ENCODE data around the gene DHRSX. TPM values are rescaled to one million over a fixed set of nuclear protein-coding genes. Genes with fewer than 3 reads are reported as not detected.
"Not testable (repeated sequence)": the region's sequence is repeated elsewhere in the genome, so short reads cannot be mapped to it uniquely, and the experiment has no call there.

DHRSX gene
- polyA plus RNA-seq, 1 donor: 11.3 TPM

DNA sequence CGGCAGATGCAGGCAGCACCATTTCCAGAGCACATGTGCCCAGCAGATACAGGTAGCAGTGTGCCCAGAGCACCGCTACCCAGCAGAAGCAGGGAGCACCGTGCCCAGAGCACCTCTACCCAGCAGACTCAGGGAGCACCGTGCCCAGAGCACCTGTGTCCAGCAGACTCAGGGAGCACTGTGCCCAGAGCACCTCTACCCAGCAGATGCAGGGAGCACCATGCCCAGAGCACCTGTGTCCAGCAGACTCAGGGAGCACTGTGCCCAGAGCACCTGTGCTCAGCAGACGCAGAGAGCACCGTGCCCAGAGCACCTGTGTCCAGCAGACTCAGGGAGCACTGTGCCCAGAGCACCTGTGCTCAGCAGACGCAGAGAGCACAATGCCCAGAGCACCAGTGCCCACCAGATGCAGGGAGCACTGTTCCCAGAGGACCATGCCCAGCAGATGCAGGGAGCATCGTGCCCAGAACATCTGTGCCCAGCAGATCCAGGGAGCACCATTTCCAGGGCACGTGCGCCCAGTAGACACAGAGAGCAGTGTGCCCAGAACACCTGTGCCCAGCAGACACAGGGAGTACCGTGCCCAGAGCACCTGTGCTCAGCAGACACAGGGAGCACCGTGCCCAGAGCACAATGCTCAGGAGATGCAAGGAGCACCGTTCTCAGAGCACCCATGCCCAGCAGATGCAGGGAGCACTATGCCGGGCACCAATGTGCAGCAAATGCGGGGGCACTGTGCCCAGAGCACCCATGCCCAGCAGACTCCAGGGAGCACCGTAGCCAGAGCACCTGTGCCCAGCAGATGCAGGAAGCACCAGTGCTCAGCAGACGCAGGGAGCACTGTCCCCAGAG is 236.4 kb downstream of the DHRSX start:
- DNase-seq (ENCODE audit: low read depth): no peak

DNA sequence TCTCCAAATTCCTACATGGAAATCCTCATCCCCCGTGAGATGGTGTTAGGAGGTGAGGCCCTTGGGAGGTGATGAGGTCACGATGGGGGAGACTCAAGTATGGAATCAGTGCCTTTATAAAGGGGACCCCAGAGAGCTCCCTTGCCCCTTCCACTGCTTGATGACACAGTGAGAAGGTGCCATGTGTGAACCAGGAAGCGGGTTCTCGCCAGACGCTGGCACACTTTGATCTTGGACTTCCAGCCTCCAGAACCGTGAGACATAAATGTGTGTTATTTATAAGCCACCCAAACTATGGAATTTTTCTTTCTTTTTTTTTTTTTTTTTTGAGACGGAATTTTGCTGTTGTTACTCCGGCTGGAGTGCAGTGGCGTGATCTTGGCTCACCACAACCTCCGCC is 237.6 kb downstream of the DHRSX start:
- no peak for DNase-seq (ENCODE audit: low read depth)

DNA sequence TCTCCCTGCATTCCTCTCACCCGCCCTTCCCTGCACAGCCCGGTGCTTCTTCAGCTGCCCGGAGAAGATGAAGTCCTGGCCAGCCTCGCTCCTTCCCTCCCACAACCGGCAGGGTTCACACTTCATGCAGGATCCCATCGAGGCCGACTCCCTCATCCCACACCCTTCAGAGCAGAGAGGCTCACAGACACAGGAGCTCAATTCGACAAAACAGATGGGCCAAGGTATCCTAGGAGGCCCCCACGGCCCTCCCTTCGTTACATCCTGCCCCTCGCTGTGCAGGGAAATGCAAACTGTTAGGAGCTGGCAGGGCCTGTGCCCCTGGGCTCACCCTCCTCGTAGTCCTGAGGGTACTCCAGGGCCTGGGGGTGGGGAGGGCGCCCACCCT is 238.1 kb downstream of the DHRSX start:
- DNase-seq (ENCODE audit: low read depth): no peak

- DNase-seq (ENCODE audit: low read depth): no peak
These were observed 238.7 kb downstream of the DHRSX start for GRCh38 chrX:2261831-2262667.

GRCh38 chrX:2252331-2253065 is 248.3 kb downstream of the DHRSX start:
- DNase-seq (ENCODE audit: low read depth): no peak

DNA sequence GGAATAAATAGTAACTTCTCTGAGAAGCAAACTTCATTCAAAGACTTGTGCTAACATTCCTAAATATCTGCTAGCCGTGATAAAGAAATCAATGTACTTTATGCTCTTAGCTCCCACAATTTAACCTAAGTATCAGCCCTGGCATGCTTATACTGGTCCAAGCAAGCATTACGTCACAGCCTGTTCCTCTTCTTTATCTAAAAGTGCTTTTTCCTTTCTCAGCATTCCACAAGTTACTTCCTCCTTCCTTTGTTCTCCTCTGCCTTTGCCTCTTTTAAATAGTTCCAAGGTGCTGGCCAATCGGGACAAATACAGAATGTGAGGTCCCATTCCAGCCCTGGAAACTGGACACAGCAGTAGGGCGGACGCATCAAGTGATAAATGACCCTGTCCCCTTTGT is 249.6 kb downstream of the DHRSX start:
- DNase-seq (ENCODE audit: low read depth): no peak

DNA sequence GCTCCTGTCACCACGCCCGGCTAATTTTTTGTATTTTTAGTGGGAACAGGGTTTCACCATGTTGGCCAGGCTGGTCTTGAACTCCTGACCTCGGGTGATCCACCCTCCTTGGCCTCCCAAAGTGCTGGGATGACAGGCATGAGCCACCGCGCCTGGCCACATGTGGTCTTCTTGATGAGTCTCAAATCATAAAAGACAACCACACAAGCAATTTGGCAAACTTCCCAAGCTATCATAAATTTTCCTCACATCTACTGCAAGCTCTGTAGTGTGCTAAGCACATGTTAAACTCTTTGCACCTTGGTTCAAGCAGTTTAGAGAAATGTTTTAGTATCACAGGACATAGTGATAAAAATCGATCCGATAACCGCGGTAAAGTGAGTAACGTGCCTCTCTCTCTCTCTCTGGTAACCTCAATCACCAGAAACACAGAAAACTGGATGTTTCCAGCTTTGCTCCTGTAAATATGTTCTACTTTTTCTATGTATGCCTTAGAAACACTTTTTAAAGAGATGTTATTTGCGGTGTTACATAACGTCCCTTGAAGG is 256.8 kb downstream of the DHRSX start:
- no peak for DNase-seq (ENCODE audit: low read depth)

- DNase-seq (ENCODE audit: low read depth): no peak
These were observed 257.8 kb downstream of the DHRSX start for GRCh38 chrX:2242980-2243379.

DNA sequence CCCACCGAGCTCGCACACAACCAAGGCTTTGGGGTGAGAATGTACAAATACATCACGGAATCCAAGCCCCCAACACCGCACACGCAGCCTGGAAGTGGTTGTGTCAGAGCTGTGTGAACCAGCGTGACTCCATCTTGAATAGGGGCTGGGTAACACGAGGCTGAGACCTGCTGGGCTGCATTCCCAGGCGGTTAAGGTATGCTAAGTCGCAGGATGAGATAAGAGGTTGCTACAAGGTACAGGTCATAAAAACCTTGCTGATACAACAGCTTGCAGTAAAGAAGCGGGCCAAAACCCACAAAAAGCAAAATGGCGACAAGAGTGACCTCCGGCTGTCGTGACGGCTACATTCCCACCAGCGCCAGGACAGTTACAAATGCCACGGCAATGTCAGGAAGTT is 258.4 kb downstream of the DHRSX start:
- DNase-seq (ENCODE audit: low read depth): no peak

DNA sequence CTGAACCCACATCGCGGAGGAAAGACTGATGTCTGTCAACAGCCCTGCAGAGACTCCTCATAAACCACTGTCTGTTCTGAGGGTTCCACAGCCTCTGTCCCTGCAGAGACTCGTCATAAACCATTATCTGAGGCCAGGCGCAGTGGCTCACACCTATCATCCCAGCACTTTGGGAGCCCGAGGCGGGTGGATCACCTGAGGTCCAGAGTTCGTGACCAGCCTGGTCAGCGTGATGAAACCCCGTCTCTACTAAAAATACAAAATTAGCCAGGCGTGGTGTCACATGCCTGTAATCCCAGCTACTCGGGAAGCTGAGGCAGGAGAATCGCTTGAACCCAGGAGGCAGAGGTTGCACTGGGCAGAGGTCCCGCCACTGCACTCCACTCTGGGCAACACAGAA is 259.3 kb downstream of the DHRSX start:
- DNase-seq (ENCODE audit: low read depth): not testable (repeated sequence)

DNA sequence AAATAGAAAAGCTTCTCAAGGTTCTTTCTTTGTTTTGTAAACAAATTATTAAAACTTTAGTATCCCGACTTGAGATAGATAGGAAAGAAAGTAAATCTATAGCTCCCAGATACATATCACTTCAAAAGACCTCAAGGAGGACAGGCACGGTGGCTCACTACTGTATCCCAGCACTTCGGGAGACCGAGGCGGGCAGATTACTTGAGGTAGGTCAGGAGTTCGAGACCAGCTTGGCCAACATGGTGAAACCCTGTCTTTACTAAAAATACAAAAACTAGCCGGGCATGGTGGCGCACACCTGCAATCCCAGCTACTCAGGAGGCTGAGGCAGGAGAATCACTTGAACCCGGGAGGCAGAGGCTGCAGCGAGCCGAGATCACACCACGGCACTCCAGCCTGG is 260.0 kb downstream of the DHRSX start:
- not testable (repeated sequence) for DNase-seq (ENCODE audit: low read depth)

GRCh38 chrX:2237976-2238375 is 262.8 kb downstream of the DHRSX start:
- DNase-seq (ENCODE audit: low read depth): no peak

DNA sequence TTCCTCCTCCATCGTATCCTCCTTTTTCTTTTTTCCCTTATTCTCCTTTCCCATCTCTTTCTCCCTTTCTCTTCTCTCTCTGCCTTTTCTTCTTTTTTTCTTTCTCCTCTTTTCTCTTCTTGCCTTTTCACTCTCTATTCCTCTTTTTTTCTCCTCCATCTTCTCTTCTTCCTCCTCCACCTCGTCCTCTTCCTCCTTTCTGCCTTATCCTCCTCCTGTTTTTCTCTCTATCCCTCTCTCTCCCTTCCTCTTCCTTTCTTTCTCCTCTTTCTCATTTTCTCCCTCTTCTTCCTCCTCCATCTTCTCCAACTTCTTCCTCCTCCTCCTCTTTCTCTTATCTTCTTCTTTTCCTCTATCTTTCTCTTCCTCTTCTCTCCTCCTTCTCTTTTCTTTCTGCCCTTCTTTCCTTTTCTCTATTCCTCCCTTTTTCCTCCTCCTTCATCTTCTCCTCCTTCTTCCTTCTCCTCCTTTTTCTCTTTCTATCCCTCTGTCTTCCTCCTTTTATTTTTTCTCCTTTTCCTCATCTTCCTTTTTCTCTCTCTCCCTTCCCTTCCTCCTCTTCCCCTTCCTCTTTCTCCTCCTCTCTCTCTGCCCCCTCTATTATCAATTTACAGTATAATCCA is 269.1 kb downstream of the DHRSX start:
- DNase-seq (ENCODE audit: low read depth): no peak

GRCh38 chrX:2230457-2230856 is 270.3 kb downstream of the DHRSX start:
- no peak for DNase-seq (ENCODE audit: low read depth)

GRCh38 chrX:2228536-2228935 is 272.2 kb downstream of the DHRSX start:
- DNase-seq (ENCODE audit: low read depth): no peak

- DNase-seq (ENCODE audit: low read depth): no peak
These were observed 273.7 kb downstream of the DHRSX start for GRCh38 chrX:2226906-2227656.

- no peak for DNase-seq (ENCODE audit: low read depth)
These were observed 274.6 kb downstream of the DHRSX start for GRCh38 chrX:2226182-2226581.

DNA sequence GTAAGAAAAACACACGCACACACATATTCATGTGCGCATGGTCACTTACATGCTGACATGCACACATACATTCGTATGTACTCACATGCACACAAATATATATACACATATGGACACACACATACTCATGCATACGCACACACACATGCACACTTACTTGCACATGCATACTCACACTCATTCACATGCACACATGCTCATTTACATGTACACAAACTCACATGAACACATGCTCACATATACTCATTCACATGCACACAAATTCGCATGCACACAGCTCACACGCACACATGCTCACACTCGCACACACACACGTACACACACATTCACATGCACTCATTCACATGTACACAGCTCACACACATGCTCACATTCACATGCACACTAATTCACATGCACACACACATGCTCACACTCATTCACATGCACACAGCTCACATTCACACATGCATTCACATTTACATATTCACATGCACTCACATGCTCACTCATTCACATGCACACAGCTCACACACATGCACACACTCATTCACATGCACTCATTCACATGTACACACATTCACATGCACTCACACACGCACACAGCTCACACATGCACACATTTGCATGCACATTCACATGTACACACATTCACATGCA is 276.1 kb downstream of the DHRSX start:
- DNase-seq (ENCODE audit: low read depth): no peak

- DNase-seq (ENCODE audit: low read depth): no peak
These were observed 276.6 kb downstream of the DHRSX start for GRCh38 chrX:2224161-2224560.

Measured in forelimb muscle (tissue), 1 donor.